Activated gamma-delta T cell treated with Interleukin-2 at 50 U/mL for 16 hours (primary cell): ENCODE measurements around the gene TRMT10C.
"Not testable (repeated sequence)": the region's sequence is repeated elsewhere in the genome, so short reads cannot be mapped to it uniquely, and the experiment has no call there.

ENCODE experiments used
- DNase-seq: peaks from one replicate; pipeline ENCODE4 v3.0.0-alpha.2; 2020

The TRMT10C gene

GRCh38 chr3:101561630-101562328 is at the start of gene TRMT10C:
TSS of gene TRMT10C (plus strand) at chr3:101561868. CDS start at chr3:101564782, 2,914 bp downstream.
- DNase-seq: peak; percentile 90

- DNase-seq: no peak
Observed at GRCh38 chr3:101512396-101512645, 49.3 kb upstream of the TRMT10C start.

GRCh38 chr3:101512646-101513418 is 48.8 kb upstream of the TRMT10C start, which contains the start of gene SENP7:
TSS of gene SENP7 (minus strand) at chr3:101513212. CDS start at chr3:101513130, 82 bp downstream.
- peak; percentile 74 for DNase-seq

- no peak for DNase-seq
Observed at GRCh38 chr3:101513419-101513986, 48.2 kb upstream of the TRMT10C start.

- DNase-seq: peak; percentile 37
Observed at GRCh38 chr3:101518421-101518871, 43.2 kb upstream of the TRMT10C start.

- DNase-seq: no peak
Observed at GRCh38 chr3:101519685-101520365, 41.8 kb upstream of the TRMT10C start.

GRCh38 chr3:101521211-101521701 is 40.4 kb upstream of the TRMT10C start:
- DNase-seq: peak; percentile 26

GRCh38 chr3:101527441-101527840 is 34.2 kb upstream of the TRMT10C start:
- no peak for DNase-seq

GRCh38 chr3:101527906-101528305 is 33.8 kb upstream of the TRMT10C start:
- DNase-seq: no peak

- no peak for DNase-seq
Observed at GRCh38 chr3:101529816-101530685, 31.6 kb upstream of the TRMT10C start.

GRCh38 chr3:101530686-101531047 is 31.0 kb upstream of the TRMT10C start:
- DNase-seq: no peak

- DNase-seq: no peak
Observed at GRCh38 chr3:101531473-101532086, 30.1 kb upstream of the TRMT10C start.

- no peak for DNase-seq
Observed at GRCh38 chr3:101532783-101533602, 28.7 kb upstream of the TRMT10C start.

- DNase-seq: no peak
Observed at GRCh38 chr3:101533603-101533968, 28.1 kb upstream of the TRMT10C start.

GRCh38 chr3:101535221-101535620 is 26.4 kb upstream of the TRMT10C start:
- no peak for DNase-seq

GRCh38 chr3:101536266-101536665 is 25.4 kb upstream of the TRMT10C start:
- DNase-seq: no peak

GRCh38 chr3:101536955-101537354 is 24.7 kb upstream of the TRMT10C start:
- not testable (repeated sequence) for DNase-seq

GRCh38 chr3:101542957-101543356 is 18.7 kb upstream of the TRMT10C start:
- no peak for DNase-seq

- DNase-seq: no peak
Observed at GRCh38 chr3:101544161-101544850, 17.4 kb upstream of the TRMT10C start.

GRCh38 chr3:101548527-101549105 is 13.1 kb upstream of the TRMT10C start:
- no peak for DNase-seq
